ENCODE data around the gene ACAT2.

GRCh38 chr6:159745081-159745480 is 16.8 kb upstream of the ACAT2 start:
- no peak for TF ChIP-seq CTCF (conservative IDR thresholded peaks at IDR 0.05)
- no peak for TF ChIP-seq ZFX (IDR thresholded peaks at IDR 0.05)
